Left forelimb (tissue), 1 donor: ENCODE results near the gene CPT2.

Source experiments
- DNase-seq: peaks from one replicate; pipeline ENCODE4 v3.0.0-alpha.2; 2018; ENCODE audit warnings: low spot score

Gene CPT2

DNA sequence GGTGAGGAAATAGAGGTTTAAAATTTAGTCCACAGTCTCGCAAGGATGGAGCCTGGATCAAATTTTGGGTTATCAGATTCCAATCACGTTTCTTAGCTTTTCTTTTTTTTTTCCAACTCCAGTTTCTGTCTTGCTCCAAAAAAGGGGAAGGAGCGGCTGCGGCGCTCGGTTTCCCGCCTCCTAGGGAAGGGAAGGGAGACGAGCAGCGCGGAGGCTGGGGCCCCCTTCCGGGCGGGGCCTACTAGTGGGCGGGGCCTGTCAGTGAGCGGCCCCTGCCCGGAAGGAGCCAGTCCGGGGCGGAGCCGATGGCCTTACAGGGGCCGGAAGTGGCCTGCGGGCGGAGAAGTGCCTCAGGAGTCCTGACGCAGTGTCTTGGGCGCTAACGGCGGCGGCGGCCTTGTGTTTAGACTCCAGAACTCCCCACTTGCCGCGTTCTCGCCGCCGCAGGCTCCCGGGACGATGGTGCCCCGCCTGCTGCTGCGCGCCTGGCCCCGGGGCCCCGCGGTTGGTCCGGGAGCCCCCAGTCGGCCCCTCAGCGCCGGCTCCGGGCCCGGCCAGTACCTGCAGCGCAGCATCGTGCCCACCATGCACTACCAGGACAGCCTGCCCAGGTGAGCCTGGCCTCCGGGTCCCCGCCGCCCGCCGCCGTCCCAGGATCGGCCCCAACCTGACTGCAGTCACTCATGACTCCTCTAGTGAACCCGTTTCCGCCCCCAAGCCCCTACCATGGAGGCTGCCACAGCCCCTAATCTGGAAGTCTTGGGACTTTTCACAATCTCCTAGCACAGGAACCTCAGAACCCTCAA, at the start of gene CPT2:
TSS of gene CPT2 (plus strand) at position 340 of the 806 bp plus-strand sequence. CDS start at position 460, 120 bp downstream.
- DNase-seq: peak; percentile 91

DNA sequence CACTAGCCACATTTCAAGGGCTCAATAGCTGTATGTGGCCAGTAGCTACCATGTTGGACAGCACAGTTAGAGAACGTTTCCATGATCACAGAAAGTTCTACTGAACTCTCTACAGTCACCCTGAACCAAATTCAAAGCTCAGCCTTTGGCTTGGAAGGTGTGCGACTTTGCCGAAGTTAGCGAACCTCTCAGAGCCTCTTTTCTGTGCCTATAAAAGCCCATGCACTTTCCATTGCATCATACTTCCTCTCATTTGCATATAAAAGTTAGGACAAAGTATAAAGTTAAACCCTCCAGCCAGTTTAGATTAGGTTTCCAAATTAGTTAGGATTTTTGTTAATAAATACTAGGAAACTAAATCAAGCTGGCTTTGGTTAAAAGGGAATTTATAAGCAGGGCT, 49.5 kb upstream of the CPT2 start:
- no peak for DNase-seq

GRCh38 chr1:53148123-53148522, 48.5 kb upstream of the CPT2 start:
- no peak for DNase-seq

- DNase-seq: no peak
These were observed 42.9 kb upstream of the CPT2 start for GRCh38 chr1:53153752-53154151.

GRCh38 chr1:53154859-53155438, 41.7 kb upstream of the CPT2 start:
- no peak for DNase-seq

- DNase-seq: no peak
These were observed 41.1 kb upstream of the CPT2 start for GRCh38 chr1:53155534-53155933.

GRCh38 chr1:53155945-53156344, 40.7 kb upstream of the CPT2 start:
- no peak for DNase-seq

- DNase-seq: no peak
These were observed 39.8 kb upstream of the CPT2 start for GRCh38 chr1:53156783-53157182.

DNA sequence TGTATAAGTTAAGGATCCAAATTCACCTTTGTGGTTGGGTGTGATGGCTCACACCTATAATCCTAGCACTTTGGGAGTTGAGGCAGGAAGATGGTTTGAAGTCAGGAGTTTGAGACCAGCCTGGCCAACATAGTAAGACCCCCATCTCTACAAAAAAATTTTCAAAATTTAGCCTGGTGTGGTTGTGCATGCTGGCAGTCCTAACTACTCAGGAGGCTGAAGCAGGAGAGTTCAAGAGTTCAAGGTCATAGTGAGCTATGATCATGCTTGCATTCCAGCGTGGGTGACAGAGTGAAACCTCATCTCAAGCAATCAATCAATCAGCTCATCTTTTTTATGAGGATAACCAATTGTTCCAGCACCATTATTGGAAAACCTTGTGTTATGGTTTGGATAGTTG, 37.7 kb upstream of the CPT2 start:
- DNase-seq: no peak

DNA sequence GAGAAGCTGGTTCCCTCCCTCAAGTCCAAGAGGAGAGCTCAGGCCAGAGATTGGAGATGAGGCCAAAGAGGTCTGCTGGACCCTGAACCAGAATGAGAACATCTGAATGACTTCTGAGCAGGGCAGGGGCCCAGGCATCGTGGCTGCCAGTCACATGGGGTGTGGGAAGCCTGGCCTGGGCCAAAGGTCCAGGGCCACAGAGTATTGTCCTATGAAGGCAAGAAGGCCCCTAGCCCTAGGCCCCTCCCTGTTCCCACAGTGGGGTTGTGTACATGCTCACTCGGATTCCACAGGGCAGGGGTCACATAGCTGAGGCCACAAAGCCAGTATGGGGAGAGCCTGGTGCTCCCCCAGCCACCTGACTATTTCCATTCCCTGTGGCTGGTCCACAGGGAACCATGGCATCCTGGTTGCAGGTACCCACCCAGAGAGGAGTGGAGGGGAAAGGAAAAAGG, 35.7 kb upstream of the CPT2 start:
- no peak for DNase-seq

GRCh38 chr1:53162621-53163020, 34.0 kb upstream of the CPT2 start:
- no peak for DNase-seq

GRCh38 chr1:53163291-53163768, 33.3 kb upstream of the CPT2 start:
- DNase-seq: no peak

DNA sequence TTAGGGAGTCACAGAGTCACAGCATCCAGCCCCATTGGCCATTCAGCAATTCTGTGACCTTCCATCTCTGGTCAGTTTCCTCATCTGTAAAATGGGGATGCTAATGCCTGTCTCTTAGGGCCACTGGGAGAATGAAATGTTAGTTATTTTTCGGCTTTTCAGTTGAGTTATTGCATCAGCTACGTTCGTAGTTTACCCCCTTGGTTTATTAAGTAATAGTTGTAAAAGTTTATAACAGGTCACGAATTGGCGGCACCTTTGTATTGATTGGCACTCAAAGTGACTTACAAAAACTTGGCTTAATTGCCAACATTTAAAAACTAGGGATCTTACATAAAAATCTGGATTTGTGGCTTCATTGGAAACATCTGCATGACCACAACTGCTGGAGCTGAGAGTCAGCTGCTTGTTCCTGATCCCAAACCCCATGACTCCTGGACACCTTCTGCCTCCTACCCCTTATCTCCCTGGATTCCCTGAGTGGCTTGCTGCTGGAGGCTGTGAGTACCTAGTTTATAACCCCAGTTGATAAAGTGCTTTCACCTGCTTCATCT, 31.1 kb upstream of the CPT2 start:
- DNase-seq: no peak

GRCh38 chr1:53166366-53166765, 30.3 kb upstream of the CPT2 start:
- DNase-seq: no peak

DNA sequence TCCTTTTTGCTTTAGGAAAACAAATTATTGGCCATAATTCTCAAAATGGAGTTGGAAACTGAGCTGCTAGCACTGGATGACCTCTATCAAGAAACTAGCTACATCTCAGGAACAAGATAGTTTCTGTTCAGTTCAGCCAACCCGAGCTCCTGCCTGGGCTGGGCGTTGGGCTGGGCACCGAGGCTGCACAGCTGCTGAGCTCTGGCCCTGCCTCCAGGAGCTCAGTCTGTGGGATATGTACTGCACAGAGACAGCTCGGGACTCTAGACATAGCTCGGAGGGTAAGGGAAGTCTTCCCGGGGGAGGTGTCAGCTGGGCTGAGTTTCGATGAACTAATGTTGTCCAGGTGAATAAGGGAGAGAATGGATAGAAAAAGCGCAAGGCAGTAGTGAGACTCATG, 29.7 kb upstream of the CPT2 start:
- no peak for DNase-seq

- DNase-seq: no peak
These were observed 24.0 kb upstream of the CPT2 start for GRCh38 chr1:53172426-53173128.

DNA sequence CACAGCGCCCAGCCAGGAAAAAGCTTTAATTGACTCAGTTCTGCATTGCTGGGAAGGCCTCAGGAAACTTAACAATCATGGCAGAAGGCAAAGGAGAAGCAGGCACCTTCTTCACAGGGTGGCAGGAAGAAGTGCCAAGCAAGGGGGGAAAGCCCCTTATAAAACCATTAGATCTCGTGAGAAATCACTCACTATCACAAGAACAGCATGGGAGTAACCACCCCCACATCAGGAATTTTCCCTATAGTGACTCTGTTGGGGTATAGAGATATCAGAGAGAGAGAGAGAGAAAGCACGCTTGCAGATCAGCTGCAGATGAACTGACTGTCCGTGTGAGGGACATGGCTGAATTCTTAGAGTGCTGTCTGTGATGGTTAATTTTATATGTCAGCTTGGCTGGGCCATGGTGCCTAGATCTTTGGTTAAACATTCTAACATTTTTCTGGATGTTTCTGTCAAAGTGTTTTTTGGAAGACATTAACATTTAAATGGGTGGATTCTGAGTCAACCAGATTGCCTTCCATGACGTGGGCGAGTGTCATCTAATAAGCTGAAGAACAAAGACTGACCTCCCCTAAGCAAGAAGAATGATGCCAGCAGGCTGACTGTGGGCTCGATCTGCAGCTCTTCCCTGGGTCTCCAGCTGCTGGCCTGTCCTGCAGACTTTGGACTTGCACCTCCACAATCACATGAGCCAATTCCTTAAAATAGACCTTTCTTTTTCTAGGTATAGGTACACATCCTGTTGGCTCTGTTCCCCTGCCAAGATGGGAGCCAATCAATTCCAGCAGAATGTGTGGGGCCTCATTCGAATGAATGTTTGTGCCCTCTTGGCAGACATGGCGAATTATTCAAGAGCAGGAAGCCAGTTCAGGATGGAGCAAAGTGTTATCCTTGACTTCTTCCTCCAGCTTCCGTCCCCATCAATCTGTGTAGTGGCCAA, 21.4 kb upstream of the CPT2 start:
- no peak for DNase-seq

- DNase-seq: no peak
These were observed 20.0 kb upstream of the CPT2 start for GRCh38 chr1:53176452-53177208.

- no peak for DNase-seq
These were observed 16.4 kb upstream of the CPT2 start for GRCh38 chr1:53180226-53180625.

- no peak for DNase-seq
These were observed 15.7 kb upstream of the CPT2 start for GRCh38 chr1:53180951-53181350.

GRCh38 chr1:53182111-53182593, 14.5 kb upstream of the CPT2 start:
- DNase-seq: peak; percentile 73
